ENCODE results near the gene SUGP2.

DNA sequence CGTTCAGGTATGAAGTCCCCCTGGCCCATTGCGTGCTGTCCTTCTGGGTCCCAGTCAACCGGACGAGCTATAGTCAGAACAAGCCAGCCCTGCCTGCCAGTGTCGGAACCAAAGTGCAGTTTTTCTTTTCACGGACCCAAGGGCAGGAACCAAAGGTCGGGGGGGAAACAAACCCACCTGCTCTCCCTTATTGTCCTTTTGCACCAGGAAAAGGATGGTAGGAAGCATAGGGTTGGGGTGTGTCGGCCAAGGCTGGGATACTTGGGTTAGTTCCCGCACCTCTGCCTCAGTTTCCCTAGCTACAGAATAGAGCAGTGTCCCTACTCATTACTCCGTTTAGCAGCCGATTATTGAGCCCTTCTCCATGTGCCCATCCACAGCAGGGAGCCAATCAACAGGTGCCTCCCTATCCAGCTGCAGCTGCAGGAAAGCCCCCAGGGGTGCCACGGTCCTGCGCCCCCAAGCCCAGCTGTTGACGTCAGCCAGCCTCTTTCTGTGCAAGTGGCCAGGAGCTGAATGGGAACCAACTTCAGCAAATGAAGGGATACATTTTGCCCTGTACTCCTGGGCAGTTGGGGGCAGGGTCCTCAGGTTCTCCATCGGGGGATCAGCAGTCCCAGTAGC lies 21.1 kb upstream of the SUGP2 start:
- TF ChIP-seq CEBPB (IDR thresholded peaks at IDR 0.05), result no peak
- TF ChIP-seq, protein P1, sequence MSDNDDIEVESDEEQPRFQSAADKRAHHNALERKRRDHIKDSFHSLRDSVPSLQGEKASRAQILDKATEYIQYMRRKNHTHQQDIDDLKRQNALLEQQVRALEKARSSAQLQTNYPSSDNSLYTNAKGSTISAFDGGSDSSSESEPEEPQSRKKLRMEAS (IDR thresholded peaks at IDR 0.05), result no peak
- TF ChIP-seq EGR1 (IDR thresholded peaks at IDR 0.05), result no peak
- TF ChIP-seq TAF1 (IDR thresholded peaks at IDR 0.05; ENCODE audit: low read depth), result no peak
- no peak for TF ChIP-seq RAD21 (IDR thresholded peaks at IDR 0.05; ENCODE audit: low read depth)
- TF ChIP-seq, protein P2, sequence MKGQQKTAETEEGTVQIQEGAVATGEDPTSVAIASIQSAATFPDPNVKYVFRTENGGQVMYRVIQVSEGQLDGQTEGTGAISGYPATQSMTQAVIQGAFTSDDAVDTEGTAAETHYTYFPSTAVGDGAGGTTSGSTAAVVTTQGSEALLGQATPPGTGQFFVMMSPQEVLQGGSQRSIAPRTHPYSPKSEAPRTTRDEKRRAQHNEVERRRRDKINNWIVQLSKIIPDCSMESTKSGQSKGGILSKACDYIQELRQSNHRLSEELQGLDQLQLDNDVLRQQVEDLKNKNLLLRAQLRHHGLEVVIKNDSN (IDR thresholded peaks at IDR 0.05), result no peak
- TF ChIP-seq TCF12 (IDR thresholded peaks at IDR 0.05; ENCODE audit: low read depth), result no peak
- TF ChIP-seq CREB1 (IDR thresholded peaks at IDR 0.05; ENCODE audit: low read depth), result no peak
- TF ChIP-seq, protein P3, sequence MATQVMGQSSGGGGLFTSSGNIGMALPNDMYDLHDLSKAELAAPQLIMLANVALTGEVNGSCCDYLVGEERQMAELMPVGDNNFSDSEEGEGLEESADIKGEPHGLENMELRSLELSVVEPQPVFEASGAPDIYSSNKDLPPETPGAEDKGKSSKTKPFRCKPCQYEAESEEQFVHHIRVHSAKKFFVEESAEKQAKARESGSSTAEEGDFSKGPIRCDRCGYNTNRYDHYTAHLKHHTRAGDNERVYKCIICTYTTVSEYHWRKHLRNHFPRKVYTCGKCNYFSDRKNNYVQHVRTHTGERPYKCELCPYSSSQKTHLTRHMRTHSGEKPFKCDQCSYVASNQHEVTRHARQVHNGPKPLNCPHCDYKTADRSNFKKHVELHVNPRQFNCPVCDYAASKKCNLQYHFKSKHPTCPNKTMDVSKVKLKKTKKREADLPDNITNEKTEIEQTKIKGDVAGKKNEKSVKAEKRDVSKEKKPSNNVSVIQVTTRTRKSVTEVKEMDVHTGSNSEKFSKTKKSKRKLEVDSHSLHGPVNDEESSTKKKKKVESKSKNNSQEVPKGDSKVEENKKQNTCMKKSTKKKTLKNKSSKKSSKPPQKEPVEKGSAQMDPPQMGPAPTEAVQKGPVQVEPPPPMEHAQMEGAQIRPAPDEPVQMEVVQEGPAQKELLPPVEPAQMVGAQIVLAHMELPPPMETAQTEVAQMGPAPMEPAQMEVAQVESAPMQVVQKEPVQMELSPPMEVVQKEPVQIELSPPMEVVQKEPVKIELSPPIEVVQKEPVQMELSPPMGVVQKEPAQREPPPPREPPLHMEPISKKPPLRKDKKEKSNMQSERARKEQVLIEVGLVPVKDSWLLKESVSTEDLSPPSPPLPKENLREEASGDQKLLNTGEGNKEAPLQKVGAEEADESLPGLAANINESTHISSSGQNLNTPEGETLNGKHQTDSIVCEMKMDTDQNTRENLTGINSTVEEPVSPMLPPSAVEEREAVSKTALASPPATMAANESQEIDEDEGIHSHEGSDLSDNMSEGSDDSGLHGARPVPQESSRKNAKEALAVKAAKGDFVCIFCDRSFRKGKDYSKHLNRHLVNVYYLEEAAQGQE (IDR thresholded peaks at IDR 0.05; ENCODE audit: low read depth), result no peak
- no peak for TF ChIP-seq YY1 (IDR thresholded peaks at IDR 0.05; ENCODE audit: low read depth)
- TF ChIP-seq ZBTB7A (IDR thresholded peaks at IDR 0.05; ENCODE audit: low read depth), result no peak
- no peak for TF ChIP-seq FOXM1 (IDR thresholded peaks at IDR 0.05; ENCODE audit: borderline replicate concordance, low read depth)

All from Ishikawa (cell line).